Measurements from ENCODE around the gene ELOVL1. TPM values are rescaled to one million over a fixed set of nuclear protein-coding genes. Genes with fewer than 3 reads are reported as not detected.

ELOVL1 gene
- polyA plus RNA-seq, 2 of the 4 experiments (the other 2 are of a cell fraction) = 105 to 124 TPM

DNA sequence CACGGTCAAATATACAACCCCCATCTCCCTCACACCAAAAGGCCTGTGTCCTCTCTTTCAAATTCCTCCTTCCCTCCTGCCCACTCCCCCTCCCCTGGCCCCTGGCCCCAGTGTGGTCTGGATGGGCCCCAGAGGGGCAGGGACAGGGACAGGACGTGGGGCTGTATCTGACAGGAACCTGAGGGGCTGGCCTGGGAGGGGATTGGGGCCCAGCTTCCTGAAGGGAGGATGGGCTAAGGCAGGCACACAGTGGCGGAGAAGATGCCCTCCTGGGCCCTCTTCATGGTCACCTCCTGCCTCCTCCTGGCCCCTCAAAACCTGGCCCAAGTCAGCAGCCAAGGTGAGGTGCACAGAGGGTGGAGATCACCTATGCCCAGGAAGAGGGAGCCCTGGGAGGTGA is 30.2 kb downstream of the ELOVL1 start, which contains the start of gene MPL:
Gene MPL, plus strand, starts transcription at position 231 of the 400 bp plus-strand sequence. Its CDS starts 31 bp downstream, at position 262.
- POLR2A ChIA-PET = no interaction called here
- H3K4me2 ChIP-seq = no peak within 1 kb of the TSS
- no peaks in the 10 kb centered on the region for H3K4me1 ChIP-seq
- no peak for DNase-seq (ENCODE audit: low read depth in 1 of 2, low spot score in 1 of 2)
- FAIRE-seq = no peak
- CTCF ChIA-PET = interaction anchor here (0.6 kb wide), 1 partner anchor 567 kb away, joined by 3 read pairs; no protein-coding TSS in a partner anchor
- 67% methylated on average over 2 of the region's 3 CpGs for WGBS (ENCODE audit: missing lambda C conversion rate)
- no peaks in the 10 kb centered on the region for H3K9me3 ChIP-seq
- no peak within 1 kb of the TSS for H3K4me3 ChIP-seq
- no peak for TF ChIP-seq SMC3 (IDR thresholded peaks at IDR 0.05)
- no peak for TF ChIP-seq CBX2 (IDR thresholded peaks at IDR 0.05; ENCODE audit: borderline replicate concordance, low read depth)
- TF ChIP-seq PHF8 (IDR thresholded peaks at IDR 0.05; ENCODE audit: borderline replicate concordance, low read depth) = no peak
- no peak for TF ChIP-seq MYC (IDR thresholded peaks at IDR 0.05; ENCODE audit: borderline replicate concordance, low read length)
- no peak for TF ChIP-seq SREBF2 (IDR thresholded peaks at IDR 0.05)
- TF ChIP-seq CEBPB (IDR thresholded peaks at IDR 0.05) = no peak
- no peak for TF ChIP-seq ESRRA (IDR thresholded peaks at IDR 0.05; ENCODE audit: borderline replicate concordance, low read length)
- no peak for TF ChIP-seq CBX8 (IDR thresholded peaks at IDR 0.05)
- TF ChIP-seq FOXS1 (CRISPR knock-in tag; IDR thresholded peaks at IDR 0.05) = no peak
- TF ChIP-seq, protein P1, sequence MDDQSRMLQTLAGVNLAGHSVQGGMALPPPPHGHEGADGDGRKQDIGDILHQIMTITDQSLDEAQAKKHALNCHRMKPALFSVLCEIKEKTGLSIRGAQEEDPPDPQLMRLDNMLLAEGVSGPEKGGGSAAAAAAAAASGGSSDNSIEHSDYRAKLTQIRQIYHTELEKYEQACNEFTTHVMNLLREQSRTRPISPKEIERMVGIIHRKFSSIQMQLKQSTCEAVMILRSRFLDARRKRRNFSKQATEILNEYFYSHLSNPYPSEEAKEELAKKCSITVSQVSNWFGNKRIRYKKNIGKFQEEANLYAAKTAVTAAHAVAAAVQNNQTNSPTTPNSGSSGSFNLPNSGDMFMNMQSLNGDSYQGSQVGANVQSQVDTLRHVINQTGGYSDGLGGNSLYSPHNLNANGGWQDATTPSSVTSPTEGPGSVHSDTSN (IDR thresholded peaks at IDR 0.05) = no peak
- no peak for TF ChIP-seq RFX5 (IDR thresholded peaks at IDR 0.05)
- TF ChIP-seq HEYL (CRISPR knock-in tag; IDR thresholded peaks at IDR 0.05) = no peak
- ATAC-seq = no peak
- no peak within 1 kb of the TSS for H3K27ac ChIP-seq

- DNase-seq (ENCODE audit: low read depth in 1 of 2, low spot score in 1 of 2) (no peak), ATAC-seq (no peak), FAIRE-seq (no peak)
- Histone ChIP-seq H3K9me3 (no peaks in the 10 kb centered on the region), H3K27ac (no peak overlapping the region), H3K4me1 (no peaks in the 10 kb centered on the region), H3K4me3 (no peak overlapping the region), H3K4me2 (no peak overlapping the region)
- POLR2A ChIA-PET = no interaction called here
- TF ChIP-seq CTCF (IDR thresholded peaks at IDR 0.05) (no peak), POLR2A (IDR thresholded peaks at IDR 0.05; ENCODE audit: low read length) (no peak), RAD21 (conservative IDR thresholded peaks at IDR 0.05 in 1 of 2, IDR thresholded peaks at IDR 0.05 in 1 of 2) (no peak), ZSCAN20 (CRISPR knock-in tag; IDR thresholded peaks at IDR 0.05) (no peak), RNF2 (IDR thresholded peaks at IDR 0.05; ENCODE audit: borderline replicate concordance, low read depth) (no peak), HOXB13 (CRISPR knock-in tag; IDR thresholded peaks at IDR 0.05; ENCODE audit: low read depth) (no peak), KDM5A (IDR thresholded peaks at IDR 0.05) (no peak), NR3C1 (IDR thresholded peaks at IDR 0.05) (no peak), ZNF302 (CRISPR knock-in tag; IDR thresholded peaks at IDR 0.05) (no peak), MAFK (IDR thresholded peaks at IDR 0.05; ENCODE audit: partially characterized antibody) (no peak)
- CTCF ChIA-PET = no interaction called here
- 66% methylated on average over 7 of the region's 7 CpGs for WGBS (ENCODE audit: missing lambda C conversion rate)
Observed at GRCh38 chr1:43334453-43335205, 33.2 kb downstream of the ELOVL1 start.

DNA sequence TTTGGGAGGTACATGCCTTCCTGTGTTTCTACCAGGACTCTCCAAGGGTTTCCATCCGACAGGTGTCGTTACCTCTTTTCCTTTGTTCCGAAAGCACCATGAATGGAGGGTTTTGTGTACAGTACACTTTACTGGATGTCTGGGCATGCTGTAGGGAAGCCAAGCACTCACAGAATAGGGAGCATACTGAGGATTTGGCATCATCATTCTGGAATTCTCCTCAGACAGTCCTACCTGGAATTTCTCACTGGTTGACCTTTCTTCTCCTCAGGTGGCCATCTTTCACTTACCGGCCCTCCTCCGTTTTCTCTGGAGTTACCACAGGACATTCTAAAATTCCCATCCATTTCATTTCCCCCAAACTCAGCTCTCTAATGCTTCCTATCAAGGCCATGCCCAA is 36.1 kb downstream of the ELOVL1 start:
- H3K4me2 ChIP-seq = no peak overlapping the region
- TF ChIP-seq POLR2AphosphoS2 (conservative IDR thresholded peaks at IDR 0.05; ENCODE audit: low read length) = no peak
- H3K27ac ChIP-seq = no peak overlapping the region
- WGBS (ENCODE audit: missing lambda C conversion rate) = 89% methylated on average over 5 of the region's 5 CpGs
- ChIA-PET CTCF (no interaction called here), POLR2A (no interaction called here)
- FAIRE-seq = no peak
- ATAC-seq = no peak
- no peak overlapping the region for H3K4me3 ChIP-seq
- DNase-seq (ENCODE audit: low read depth in 1 of 2, low spot score in 1 of 2) = no peak
- H3K4me1 ChIP-seq = no peaks in the 10 kb centered on the region
- peaks cover 11% of the 10 kb centered on the region; the same call in 2 of the 3 replicates for H3K9me3 ChIP-seq

Data from A549 (cell line).